HEK293T (cell line): ENCODE data around the gene GPBP1L1.

Source experiments
- BHLHE40 ChIP-seq: fragments of 450-650 bp; IDR thresholded peaks from 2 replicates; pipeline ENCODE4 v1.6.1; 2016; ENCODE audit warnings: mild to moderate bottlenecking, moderate library complexity, borderline replicate concordance
- FOXM1 ChIP-seq: fragments of 450-650 bp; IDR thresholded peaks from 2 replicates; pipeline ENCODE4 v1.6.1; 2017; ENCODE audit warnings: mild to moderate bottlenecking, borderline replicate concordance

- TF ChIP-seq BHLHE40, result no peak
- TF ChIP-seq FOXM1, result no peak
Measured at GRCh38 chr1:45656573-45657226, 29.6 kb downstream of the GPBP1L1 start.
